B cell (primary cell): ENCODE results near the gene RPS28.

ENCODE experiments used
- CTCF ChIP-seq: fragments of 200-600 bp; IDR thresholded peaks from one replicate; pipeline ENCODE4 v1.8.0; 2022; ENCODE audit warnings: antibody characterized with exemption, mild to moderate bottlenecking
- EZH2 ChIP-seq: IDR thresholded peaks from 2 replicates; pipeline ENCODE4 v1.6.1; 2012; ENCODE audit warnings: borderline replicate concordance, low read depth, mild to moderate bottlenecking, moderate library complexity, low read length; ENCODE audit not compliant: insufficient read depth, poor library complexity, severe bottlenecking

GRCh38 chr19:8342316-8342683 lies 21.0 kb downstream of the RPS28 start:
- TF ChIP-seq CTCF, result no peak
- TF ChIP-seq EZH2, result peak; percentile 25
